HFF-Myc (cell line): ENCODE data around the gene FBN1.

Source experiments
- DNase-seq: peaks from one replicate; pipeline ENCODE4 v3.0.0-alpha.2; 2011; ENCODE audit warnings: low read depth; ENCODE audit errors: extremely low read depth
- H3K4me3 ChIP-seq: replicated peaks from 2 replicates; pipeline ENCODE4 v1.5.1; 2011; ENCODE audit warnings: low read depth, mild to moderate bottlenecking, control low read depth, low read length
- TF ChIP-seq, protein P1 (sequence below): IDR thresholded peaks from 2 replicates; pipeline ENCODE4 v1.5.1; 2012; ENCODE audit warnings: mild to moderate bottlenecking, low read depth, low read length, control low read depth; ENCODE audit errors: missing control alignments

FBN1 gene

DNA sequence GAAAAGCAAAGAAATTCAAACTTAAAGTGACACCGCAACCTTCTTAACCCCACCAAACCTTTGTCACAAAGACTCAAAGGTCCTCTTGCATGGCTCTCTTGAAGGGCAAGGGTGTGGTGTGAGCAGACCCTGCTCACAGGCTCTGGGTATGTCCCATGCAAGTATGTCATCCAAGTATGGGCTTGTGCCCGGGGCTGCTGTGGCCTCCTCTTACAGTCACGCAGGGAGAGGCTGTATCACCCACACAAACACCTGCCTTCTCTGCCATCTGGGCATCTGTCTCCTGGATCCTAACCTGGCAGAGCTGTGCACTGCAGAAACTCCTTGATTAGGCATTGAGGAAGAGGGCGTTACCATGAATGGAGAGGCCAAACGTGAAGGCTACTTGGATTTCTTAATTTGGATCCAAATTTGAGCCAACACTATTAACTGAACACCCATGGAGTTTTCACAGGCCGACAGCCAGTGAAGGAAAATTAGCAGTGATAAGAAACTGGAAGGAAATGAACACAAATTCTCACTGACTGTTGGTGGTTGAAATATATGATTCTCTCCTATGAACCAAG, 167.6 kb downstream of the FBN1 start:
- H3K4me3 ChIP-seq: no peak overlapping the region
- TF ChIP-seq, protein P1, sequence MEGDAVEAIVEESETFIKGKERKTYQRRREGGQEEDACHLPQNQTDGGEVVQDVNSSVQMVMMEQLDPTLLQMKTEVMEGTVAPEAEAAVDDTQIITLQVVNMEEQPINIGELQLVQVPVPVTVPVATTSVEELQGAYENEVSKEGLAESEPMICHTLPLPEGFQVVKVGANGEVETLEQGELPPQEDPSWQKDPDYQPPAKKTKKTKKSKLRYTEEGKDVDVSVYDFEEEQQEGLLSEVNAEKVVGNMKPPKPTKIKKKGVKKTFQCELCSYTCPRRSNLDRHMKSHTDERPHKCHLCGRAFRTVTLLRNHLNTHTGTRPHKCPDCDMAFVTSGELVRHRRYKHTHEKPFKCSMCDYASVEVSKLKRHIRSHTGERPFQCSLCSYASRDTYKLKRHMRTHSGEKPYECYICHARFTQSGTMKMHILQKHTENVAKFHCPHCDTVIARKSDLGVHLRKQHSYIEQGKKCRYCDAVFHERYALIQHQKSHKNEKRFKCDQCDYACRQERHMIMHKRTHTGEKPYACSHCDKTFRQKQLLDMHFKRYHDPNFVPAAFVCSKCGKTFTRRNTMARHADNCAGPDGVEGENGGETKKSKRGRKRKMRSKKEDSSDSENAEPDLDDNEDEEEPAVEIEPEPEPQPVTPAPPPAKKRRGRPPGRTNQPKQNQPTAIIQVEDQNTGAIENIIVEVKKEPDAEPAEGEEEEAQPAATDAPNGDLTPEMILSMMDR: no peak
- DNase-seq: no peak

DNA sequence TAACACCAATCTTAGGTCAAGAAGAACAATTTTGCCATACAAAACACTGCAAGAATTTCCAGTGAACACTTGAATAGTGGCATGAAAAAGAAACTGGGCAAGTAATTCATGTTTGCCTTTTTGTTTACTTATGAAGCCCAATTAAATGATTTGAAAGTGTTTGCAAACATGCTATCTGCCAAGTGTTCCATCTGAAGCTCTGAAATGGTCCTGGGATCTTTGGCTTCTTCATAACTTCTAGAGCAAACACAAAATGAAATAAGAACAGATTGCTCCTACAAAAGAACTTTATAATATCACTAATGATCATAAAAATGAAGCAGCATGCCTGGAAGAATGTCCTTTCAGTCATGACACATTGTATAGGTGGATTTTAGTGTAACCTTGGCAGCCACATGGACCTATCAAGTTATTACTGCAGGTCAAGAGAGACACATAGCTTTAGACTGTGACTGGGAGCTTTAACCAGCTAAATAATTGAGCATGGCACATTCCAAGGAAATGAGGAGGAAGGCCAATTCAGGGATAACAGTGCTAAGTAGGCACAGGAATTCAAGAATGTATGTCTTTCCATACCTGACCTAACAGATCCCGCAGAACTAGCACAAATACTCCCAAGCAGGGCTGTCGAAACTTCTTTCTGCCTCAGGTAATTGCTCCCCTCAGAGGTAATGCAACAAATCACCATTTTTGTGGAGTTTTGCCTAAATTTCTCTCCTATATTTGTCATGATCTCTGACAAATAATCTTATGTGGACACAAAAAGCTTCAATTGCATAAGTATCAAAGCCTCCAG, 169.7 kb downstream of the FBN1 start:
- no peak for DNase-seq
- TF ChIP-seq, protein P1: no peak
- no peak overlapping the region for H3K4me3 ChIP-seq

DNA sequence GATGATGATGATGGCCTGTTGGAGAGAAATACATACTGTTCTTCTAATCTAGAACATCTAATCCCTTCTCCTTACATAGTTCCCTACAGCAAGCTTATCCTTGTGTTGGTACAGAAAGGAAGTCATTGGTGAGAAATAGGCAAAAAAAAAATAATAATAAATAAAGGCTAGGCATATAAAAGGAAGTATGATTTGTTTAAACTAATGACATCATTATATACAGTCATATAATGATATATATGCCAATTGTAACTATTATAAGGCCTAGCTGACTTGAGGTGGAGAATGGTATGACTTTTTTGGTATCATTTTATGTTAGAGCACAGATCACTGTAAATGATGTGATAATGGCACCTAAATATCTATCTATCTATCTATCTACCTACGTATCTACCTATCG, 171.8 kb downstream of the FBN1 start:
- TF ChIP-seq, protein P1: no peak

DNA sequence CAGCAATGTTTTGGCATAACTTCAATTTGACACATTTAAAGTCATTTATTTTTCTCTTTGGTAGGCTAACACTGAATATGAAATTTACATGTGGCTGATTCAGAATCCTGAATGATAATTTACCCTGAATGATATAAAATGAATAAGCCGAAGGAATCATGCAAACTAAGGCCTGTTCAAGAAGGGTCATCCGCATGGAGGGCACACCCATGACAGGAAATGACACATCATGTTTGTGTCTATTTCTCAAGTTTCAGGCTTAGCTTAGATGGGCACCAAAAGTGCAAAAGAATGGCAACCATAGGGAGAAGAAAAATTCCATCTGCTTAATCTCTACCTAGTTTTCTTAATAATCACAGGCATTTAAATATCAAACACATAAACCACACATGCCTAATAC, 172.8 kb downstream of the FBN1 start:
- no peak for DNase-seq
- TF ChIP-seq, protein P1: no peak
- no peak overlapping the region for H3K4me3 ChIP-seq

More for the DNA sequence above, 171.8 kb downstream of the FBN1 start:
- DNase-seq: no peak
- H3K4me3 ChIP-seq: no peak overlapping the region

DNA sequence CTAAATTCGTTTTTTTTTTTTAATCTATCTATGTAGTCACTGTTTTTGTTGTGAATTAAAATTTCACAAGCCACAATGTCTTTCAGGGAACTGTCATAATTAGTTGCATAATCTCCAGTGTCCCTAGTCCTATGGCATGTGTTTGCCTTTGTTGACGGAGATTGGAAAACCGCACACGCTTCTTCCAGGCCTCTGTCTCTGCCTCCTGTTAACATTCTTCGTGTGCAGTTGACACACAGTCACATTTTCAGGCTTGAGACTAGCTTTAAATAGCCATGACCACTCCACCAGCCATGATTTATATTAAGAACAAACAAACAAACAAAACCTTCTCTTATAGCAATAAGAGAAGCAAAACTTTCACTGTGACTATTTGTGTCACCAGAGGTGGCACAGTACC, 174.4 kb downstream of the FBN1 start:
- DNase-seq: no peak
- no peak overlapping the region for H3K4me3 ChIP-seq
- TF ChIP-seq, protein P1: no peak

DNA sequence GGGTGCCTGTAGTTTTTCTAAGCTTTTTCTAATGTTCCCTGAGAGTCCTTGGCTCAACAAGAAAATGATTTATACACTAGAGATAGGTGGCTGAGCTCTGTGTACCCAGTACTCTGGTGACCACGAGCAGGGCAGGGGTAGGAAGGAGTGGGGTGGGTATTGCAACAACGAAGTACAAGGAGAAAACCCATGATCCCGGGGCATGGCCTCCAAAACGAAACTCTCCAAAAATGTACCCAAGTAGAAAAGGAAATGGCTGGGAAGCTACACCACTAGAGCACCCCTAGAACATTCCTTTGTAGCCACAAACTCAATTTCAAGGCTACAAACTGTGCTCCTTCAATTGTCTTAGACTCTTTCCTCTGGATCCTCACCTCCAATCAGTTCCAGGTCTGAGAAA, 175.4 kb downstream of the FBN1 start:
- TF ChIP-seq, protein P1: no peak
- H3K4me3 ChIP-seq: no peak overlapping the region
- DNase-seq: no peak

DNA sequence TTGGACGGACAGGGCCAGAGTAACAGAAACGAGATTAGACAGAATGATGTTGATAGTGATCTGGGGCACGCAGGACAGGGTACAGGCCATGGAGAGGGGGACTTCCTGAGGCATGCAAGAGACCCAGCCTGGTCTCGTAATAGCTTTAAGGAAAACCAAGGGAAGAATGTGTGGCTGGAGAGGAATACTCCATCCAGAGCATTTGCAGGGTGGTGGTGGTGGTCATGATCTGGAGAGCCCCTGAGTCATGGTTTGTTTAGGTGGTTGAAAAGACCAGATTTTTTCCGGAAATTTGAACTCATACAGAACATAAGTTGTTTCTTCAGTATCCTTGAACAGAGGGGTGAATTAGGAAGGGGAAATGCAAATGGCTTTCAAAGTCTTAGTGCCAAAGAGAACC, 175.8 kb downstream of the FBN1 start:
- no peak for DNase-seq
- TF ChIP-seq, protein P1: no peak
- no peak overlapping the region for H3K4me3 ChIP-seq
